ENCODE data around the gene MEG3.

Gene MEG3

GRCh38 chr14:100883789-100884101 lies 57.8 kb downstream of the MEG3 start:
- DNase-seq: no peak

- DNase-seq: no peak
Observed at GRCh38 chr14:100884456-100884855, 58.5 kb downstream of the MEG3 start.

GRCh38 chr14:100885196-100885595 lies 59.3 kb downstream of the MEG3 start:
- no peak for DNase-seq

GRCh38 chr14:100885617-100886016 lies 59.7 kb downstream of the MEG3 start:
- DNase-seq: no peak

- no peak for DNase-seq
Observed at GRCh38 chr14:100887728-100888335, 61.9 kb downstream of the MEG3 start.

GRCh38 chr14:100888789-100889315 lies 62.9 kb downstream of the MEG3 start:
- DNase-seq: no peak

- DNase-seq: no peak
Observed at GRCh38 chr14:100889641-100890040, 63.7 kb downstream of the MEG3 start.

- DNase-seq: no peak
Observed at GRCh38 chr14:100890061-100890850, 64.3 kb downstream of the MEG3 start.

GRCh38 chr14:100891051-100891450 lies 65.1 kb downstream of the MEG3 start:
- DNase-seq: no peak

GRCh38 chr14:100891501-100892445 lies 65.9 kb downstream of the MEG3 start:
- no peak for DNase-seq

GRCh38 chr14:100892496-100893227 lies 66.7 kb downstream of the MEG3 start:
- no peak for DNase-seq

GRCh38 chr14:100893228-100893601 lies 67.3 kb downstream of the MEG3 start:
- no peak for DNase-seq

GRCh38 chr14:100893760-100894159 lies 67.8 kb downstream of the MEG3 start:
- no peak for DNase-seq

- no peak for DNase-seq
Observed at GRCh38 chr14:100894416-100894815, 68.5 kb downstream of the MEG3 start.

GRCh38 chr14:100895411-100895810 lies 69.5 kb downstream of the MEG3 start:
- DNase-seq: no peak

- no peak for DNase-seq
Observed at GRCh38 chr14:100896369-100897060, 70.6 kb downstream of the MEG3 start.

GRCh38 chr14:100898465-100898864 lies 72.5 kb downstream of the MEG3 start:
- no peak for DNase-seq

- DNase-seq: no peak
Observed at GRCh38 chr14:100898935-100899883, 73.3 kb downstream of the MEG3 start.

- no peak for DNase-seq
Observed at GRCh38 chr14:100899884-100900771, 74.2 kb downstream of the MEG3 start.
